Adrenal gland (tissue), 12 donors: ENCODE data around the gene EXO1. TPM values are rescaled to one million over a fixed set of nuclear protein-coding genes. Genes with fewer than 3 reads are reported as not detected.

ENCODE experiments used
- DNase-seq, 7 donors: peaks; one replicate each; pipeline ENCODE4 v3.0.0-alpha.2; 2019 to 2020
- H3K27ac ChIP-seq, 5 donors: fragments of 200-600 bp; sonication (generic) in 4 of 5; 1 replicate in 3 of 5; 2 replicates in 2 of 5; pipeline versions ENCODE4 v1.5.1 to v1.8.0; 2016 to 2020; ENCODE audit warnings: mild to moderate bottlenecking in 1 of 5
- H3K27me3 ChIP-seq: fragments of 200-600 bp; 2 replicates; pipeline ENCODE4 v1.8.0; 2021
- H3K36me3 ChIP-seq, 2 donors: fragments of 200-600 bp; replicated peaks in 1 of 2; 1 replicate in 1 of 2; 2 replicates in 1 of 2; pipeline versions ENCODE4 v1.5.1 to v1.8.0; 2018 to 2022
- H3K4me1 ChIP-seq, 2 donors: fragments of 200-600 bp; replicated peaks in 1 of 2; 1 replicate in 1 of 2; 2 replicates in 1 of 2; pipeline versions ENCODE4 v1.5.1 to v1.8.0; 2018 to 2021
- H3K4me3 ChIP-seq, 4 donors: fragments of 200-600 bp; sonication (generic) in 3 of 4; one replicate each; pipeline ENCODE4 v1.5.1; 2016 to 2018
- H3K9me3 ChIP-seq, 3 donors: fragments of 200-600 bp; sonication (generic) in 1 of 3; replicated peaks in 1 of 3; 1 replicate in 2 of 3; 2 replicates in 1 of 3; pipeline versions ENCODE4 v1.5.1 to v1.8.0; 2016 to 2021
- CTCF ChIP-seq, 6 experiments: fragments of 450-650 bp in 4 of 6; fragments of 200-600 bp in 2 of 6; sonication (generic) in 1 of 6; IDR thresholded peaks; 1 replicate in 5 of 6; 2 replicates in 1 of 6; pipeline versions ENCODE4 v1.5.1 to v1.8.0; 2016 to 2021; ENCODE audit warnings: antibody characterized with exemption in 6 of 6, mild to moderate bottlenecking in 2 of 6, moderate library complexity in 1 of 6
- POLR2A ChIP-seq, 2 donors: fragments of 450-650 bp; IDR thresholded peaks; one replicate each; pipeline ENCODE4 v1.6.1; 2017; ENCODE audit warnings: antibody characterized with exemption in 2 of 2, mild to moderate bottlenecking in 2 of 2, moderate library complexity in 1 of 2
- WGBS, 4 donors: extraction: QIAGEN DNeasy Blood & Tissue Kit in 2 of 4; methylation state at CpG; one replicate each; pipeline versions ENCODE4 v1.1.5 to v1.1.7; 2013 to 2017; 5-methylcytosine and 5-hydroxymethylcytosine counted together
- intact Hi-C, 2 donors: fragments of 100-400 bp; cut with DNase I; formaldehyde crosslinking; loops; one replicate each; pipeline versions ENCODE4 v1.14.1 to v1.15.0; 2022 to 2023
- polyA plus RNA-seq, 3 donors: library from polyadenylated mRNA; stranded (reverse); fragments of 200-250 nt in 2 of 3; fragments of 350-450 nt in 1 of 3; fragmentation: Illumina TruSeq in 1 of 3; extraction: RNeasy Lipid Tissue Mini Kit (QIAGEN cat#74804) in 1 of 3; gene quantifications; one replicate each; pipeline ENCODE4 v1.2.3, GENCODE V29; 2013 to 2014
- total RNA-seq, 9 donors: library from RNA; depleted of rRNA in 4 of 9; stranded (reverse); fragments of >200 nt in 4 of 9; fragments of 120-200 nt in 1 of 9; fragmentation: NEBNext Ultra II Directional in 1 of 9; extraction: Animal tissue kit (Norgen Biotek cat#: 25700) in 1 of 9; gene quantifications; one replicate each; pipeline versions ENCODE4 v1.1.0 to v1.2.4, GENCODE V29; 2013 to 2023
- donor health status: healthy with polysubstance abuse.
- donor health status: Bipolar disorder and iron deficiency.
- donor health status: DM: yes; HTN: yes; CAD: no.
- donor health status: DM: no; HTN: no; CAD: no.
- donor health status: DM: no; HTN: no; CAD: no.
- donor health status: DM: yes; HTN: yes; CAD: no.

The EXO1 gene
- total and polyA plus RNA-seq, 12 donors = 0.13 to 9.0 (median 0.88) TPM; not detected in 2

GRCh38 chr1:241891296-241891695 is 43.3 kb downstream of the EXO1 start:
- 87 to 93% (median 89%) methylated on average over 3 of the region's 3 CpGs for WGBS, 4 donors
- Histone ChIP-seq H3K4me3 (no peak overlapping the region), H3K36me3 (no peaks in the 10 kb centered on the region), H3K27me3 (no peaks in the 10 kb centered on the region), H3K4me1 (no peaks in the 10 kb centered on the region), H3K9me3 (no peaks in the 10 kb centered on the region), H3K27ac (no peak overlapping the region)
- TF ChIP-seq POLR2A (IDR thresholded peaks at IDR 0.05) (no peak), CTCF (IDR thresholded peaks at IDR 0.05) (no peak)
- DNase-seq = no peak
- intact Hi-C loops = no loop called here

GRCh38 chr1:241894016-241894415 is 46.0 kb downstream of the EXO1 start:
- no peaks in the 10 kb centered on the region for H3K4me1 ChIP-seq
- no peak for DNase-seq
- no peak overlapping the region for H3K27ac ChIP-seq
- no peak overlapping the region for H3K4me3 ChIP-seq
- no peaks in the 10 kb centered on the region for H3K9me3 ChIP-seq
- WGBS, 4 donors = 60 to 71% (median 66%) methylated on average over 3 of the region's 3 CpGs
- H3K27me3 ChIP-seq = no peaks in the 10 kb centered on the region
- TF ChIP-seq POLR2A (IDR thresholded peaks at IDR 0.05) (no peak), CTCF (IDR thresholded peaks at IDR 0.05) (no peak)
- intact Hi-C loops = no loop called here
- no peaks in the 10 kb centered on the region for H3K36me3 ChIP-seq

DNA sequence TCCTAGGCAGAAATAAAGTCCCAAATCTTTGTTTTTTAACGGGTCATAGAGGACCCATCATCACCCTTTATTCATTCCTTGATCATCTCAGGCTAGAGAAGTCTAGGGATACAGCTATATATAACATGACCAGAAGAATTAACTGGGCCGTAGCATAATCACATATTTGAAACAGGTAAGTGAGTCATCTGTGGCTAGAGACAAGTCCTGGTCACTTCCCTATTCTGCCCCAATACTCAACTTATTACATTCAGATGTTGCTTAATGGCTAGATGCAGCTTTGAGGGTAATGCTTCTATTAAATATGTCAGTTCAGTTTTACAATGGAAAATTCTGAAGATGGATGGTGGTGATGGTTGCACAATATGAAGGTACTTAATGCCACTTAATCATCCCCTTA is 47.0 kb downstream of the EXO1 start:
- H3K27ac ChIP-seq = no peak overlapping the region
- no peak for DNase-seq
- 75 to 91% (median 81%) methylated on average over 2 of the region's 2 CpGs for WGBS, 4 donors
- H3K4me1 ChIP-seq = no peaks in the 10 kb centered on the region
- intact Hi-C loops = loop anchor here in 1 of 2 donors (5.0 kb wide), 1 partner anchor 87 kb away; no protein-coding TSS in a partner anchor
- H3K4me3 ChIP-seq = no peak overlapping the region
- TF ChIP-seq POLR2A (IDR thresholded peaks at IDR 0.05) (no peak), CTCF (IDR thresholded peaks at IDR 0.05) (no peak)
- H3K27me3 ChIP-seq = no peaks in the 10 kb centered on the region
- no peaks in the 10 kb centered on the region for H3K9me3 ChIP-seq
- H3K36me3 ChIP-seq = no peaks in the 10 kb centered on the region

DNA sequence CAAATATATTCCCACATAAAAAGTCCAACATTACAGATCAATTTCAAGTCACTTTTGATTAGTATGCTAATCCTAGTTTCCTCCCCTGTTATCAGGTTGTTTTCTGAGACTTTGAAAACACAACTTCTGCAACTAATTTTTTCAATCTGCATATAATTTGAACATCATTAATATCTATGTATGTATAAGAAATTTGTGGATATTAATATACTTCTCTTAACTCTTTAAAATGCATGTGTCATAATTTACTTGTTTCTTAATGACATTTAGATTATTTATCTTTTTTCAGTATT is 48.6 kb downstream of the EXO1 start:
- intact Hi-C loops = loop anchor here in 1 of 2 donors (5.0 kb wide), 1 partner anchor 86 kb away; no protein-coding TSS in a partner anchor
- Histone ChIP-seq H3K27ac (no peak overlapping the region), H3K4me1 (no peaks in the 10 kb centered on the region), H3K9me3 (no peaks in the 10 kb centered on the region), H3K4me3 (no peak overlapping the region), H3K27me3 (no peaks in the 10 kb centered on the region), H3K36me3 (no peaks in the 10 kb centered on the region)
- TF ChIP-seq CTCF (IDR thresholded peaks at IDR 0.05) = peak in 2 of 6 experiments; percentile 22 to 28
- no peak for TF ChIP-seq POLR2A (IDR thresholded peaks at IDR 0.05)
- no peak for DNase-seq
